ENCODE results near the gene USF3.
A peak's percentile ranks its signal among the peaks of the same experiment; 100 is the strongest.

The USF3 gene

GRCh38 chr3:113698213-113698742 lies 1.8 kb upstream of the USF3 start:
- no peak for DNase-seq

GRCh38 chr3:113697500-113698090 lies 1.2 kb upstream of the USF3 start:
- DNase-seq = no peak

DNA sequence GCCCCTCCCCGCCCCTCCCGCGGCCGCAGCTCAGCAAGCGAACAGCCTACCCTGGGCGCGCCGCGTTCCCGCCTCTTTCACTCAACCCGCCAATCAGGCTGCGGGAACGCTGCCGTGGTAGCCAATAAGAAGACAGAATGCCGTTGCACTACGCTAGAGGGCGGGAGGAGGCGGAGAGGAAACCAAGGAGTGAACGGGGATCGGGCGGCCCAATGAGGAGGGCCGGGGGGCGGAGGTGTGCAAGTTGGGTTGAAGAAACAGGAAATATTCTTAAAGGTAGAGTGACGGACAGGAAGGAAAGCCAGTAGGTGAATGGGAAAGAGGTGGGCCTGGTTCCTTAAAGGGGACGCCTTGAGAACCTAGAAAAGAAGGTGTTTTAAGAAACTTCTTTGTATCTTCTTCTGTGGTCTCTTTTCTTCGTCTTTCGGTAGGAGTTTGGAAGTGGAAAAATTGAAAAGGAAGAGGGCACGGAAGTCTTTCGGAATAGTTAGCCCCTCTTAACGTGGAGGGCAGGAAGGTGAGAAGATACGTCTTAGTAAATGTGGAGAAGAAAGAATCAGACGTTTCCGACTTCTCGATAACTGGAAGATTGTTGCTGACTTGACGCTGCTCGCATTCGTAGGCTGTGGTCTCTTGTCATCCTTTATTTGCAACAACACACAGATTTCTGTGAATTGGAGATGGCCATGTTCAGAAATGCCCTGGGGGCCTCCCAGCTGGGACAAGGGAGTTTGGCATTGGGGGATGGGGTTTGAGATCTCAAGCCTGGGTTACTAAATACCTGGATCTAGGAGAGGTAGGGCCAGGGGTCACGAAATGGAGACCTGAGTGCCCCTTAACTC lies 437 bp upstream of the USF3 start:
- peak; percentile 98 to 99 for DNase-seq

GRCh38 chr3:113695431-113695785 lies 1.0 kb downstream of the USF3 start:
- DNase-seq = no peak

DNA sequence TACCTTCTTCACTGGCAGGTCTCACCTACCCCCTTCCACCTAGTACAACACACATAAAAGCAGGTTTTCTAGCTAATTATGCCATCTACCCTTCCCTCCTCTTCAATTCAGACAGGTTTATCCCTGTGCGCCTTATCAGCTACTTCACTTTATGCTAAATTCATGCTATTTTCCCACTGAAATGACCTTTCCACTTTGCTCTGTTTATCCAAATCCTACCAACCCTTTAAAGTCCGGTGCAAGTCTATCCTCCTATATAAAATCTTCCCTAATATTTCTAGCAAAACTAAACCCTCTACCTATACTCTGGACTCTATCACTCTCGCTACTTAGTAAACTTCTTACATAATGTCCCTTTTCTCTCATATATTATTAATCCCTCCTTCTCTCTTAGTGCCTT lies 6.0 kb downstream of the USF3 start:
- no peak for DNase-seq

- no peak for DNase-seq
These were observed 10.3 kb downstream of the USF3 start for GRCh38 chr3:113685956-113686721.

DNA sequence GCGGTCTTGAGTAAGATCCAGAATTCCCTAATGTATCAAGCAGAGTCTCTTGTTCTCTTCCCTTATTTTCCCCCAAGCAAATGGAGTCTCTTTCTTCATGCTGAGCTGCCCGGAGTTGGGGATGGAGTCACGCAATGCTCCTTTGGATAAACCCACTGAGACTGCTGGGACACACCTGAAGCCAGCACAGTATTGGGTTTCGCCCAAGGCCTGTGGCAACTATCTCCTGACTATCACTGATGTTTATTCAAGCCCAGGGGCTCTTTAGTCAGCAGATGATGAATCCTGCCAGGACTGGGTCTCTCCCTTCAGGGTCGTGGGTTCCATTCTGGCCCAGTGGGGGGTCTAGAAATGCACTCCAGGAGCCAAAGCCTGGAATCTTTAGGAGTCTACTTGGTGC lies 11.3 kb downstream of the USF3 start:
- no peak for DNase-seq

DNA sequence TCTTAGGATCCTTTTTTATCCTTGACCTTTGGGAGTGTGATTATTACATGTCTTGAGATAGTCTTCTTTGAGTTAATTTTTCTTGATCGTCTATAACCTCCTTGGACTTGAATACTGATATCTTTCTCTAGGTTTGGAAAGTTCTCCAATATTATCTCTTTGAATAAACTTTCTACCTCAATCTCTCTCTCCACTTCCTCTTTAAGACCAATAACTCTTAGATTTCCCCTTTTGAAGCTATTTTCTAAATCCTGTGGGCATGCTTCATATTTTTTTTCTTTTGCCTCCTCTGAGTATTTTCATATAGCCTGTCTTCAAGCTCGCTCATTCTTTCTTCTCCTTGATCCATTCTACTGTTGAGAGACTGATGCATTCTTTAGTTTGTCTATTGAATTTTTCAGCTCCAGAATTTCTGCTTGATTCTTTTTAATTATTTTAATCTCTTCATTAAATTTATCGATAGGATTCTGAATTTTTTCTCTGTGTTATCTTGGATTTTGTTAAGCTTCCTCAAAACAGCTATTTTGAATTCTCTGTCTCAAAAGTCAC lies 12.1 kb downstream of the USF3 start:
- DNase-seq = no peak

DNA sequence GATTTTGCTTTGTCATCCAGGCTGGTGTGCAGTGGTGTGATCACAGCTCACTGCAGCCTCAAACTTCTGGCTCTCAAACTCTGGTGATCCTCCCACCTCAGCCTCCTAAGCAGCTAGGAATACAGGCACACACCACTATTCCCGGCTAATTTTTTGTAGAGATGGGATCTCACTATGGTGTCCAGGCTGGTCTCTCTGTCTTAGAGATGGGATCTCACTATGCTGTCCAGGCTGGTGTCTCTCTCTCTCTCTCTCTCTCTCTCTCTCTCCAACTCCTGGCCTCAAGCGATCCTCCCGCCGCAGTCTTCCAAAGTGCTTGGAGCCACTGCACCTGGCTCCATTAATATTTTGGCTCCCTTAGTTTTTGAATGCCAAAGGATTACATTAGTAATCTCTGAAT lies 17.7 kb downstream of the USF3 start:
- no peak for DNase-seq

DNA sequence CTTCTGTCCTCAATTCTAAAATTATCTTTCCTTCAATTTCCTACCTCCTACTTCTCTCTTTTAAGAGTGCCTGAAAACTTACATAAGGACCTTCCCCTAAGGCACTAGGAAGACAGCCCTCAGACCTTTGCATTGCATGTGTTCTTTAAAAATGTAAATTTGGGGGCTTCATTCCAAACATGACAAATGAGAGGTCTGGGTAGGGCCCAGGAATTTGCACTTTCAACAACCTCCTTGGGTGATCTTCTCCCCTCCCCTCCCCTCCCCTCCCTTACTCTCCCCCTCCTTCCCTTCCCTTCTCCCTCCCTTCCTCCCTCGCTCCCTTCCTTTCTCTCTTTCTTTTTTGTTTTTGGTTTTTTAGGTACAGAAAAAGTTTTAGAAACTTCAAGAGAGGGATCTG lies 18.7 kb downstream of the USF3 start:
- DNase-seq = no peak

DNA sequence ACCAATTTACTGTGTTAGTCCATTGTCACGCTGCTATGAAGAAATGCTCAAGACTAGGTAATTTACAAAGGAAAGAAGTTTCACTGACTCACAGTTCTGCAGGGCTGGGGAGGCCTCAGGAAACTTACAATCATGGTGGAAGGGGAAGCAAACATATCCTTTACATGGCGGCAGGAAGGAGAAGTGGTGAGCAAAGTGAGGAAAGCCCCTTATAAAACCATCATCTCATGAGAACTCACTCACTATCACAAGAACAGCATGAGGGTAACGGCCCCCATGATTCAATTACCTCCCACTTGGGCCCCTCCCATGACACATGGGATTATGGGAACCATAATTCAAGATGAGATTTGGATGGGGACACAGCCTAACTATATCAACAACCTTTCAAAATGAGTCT lies 20.2 kb downstream of the USF3 start:
- DNase-seq = no peak

- no peak for DNase-seq
These were observed 22.8 kb downstream of the USF3 start for GRCh38 chr3:113673593-113673992.

DNA sequence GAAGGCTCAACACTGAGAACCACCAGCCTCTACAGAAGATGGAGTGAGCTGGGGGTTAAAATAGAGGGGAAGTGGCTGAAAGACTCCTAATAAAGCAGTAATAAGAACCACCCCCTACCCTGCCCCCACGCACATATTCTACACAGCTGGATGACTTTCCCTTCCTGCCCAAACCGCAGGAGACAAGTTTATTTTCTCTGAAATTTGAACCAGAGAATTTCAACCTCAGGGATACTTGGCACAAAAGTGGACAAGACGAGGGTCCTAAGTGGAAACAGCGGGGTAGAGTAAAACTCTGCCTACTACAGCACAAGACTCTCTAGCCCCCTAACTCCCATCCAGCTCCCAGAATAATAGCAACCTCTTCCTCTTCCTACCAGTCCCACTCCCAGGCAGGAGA lies 28.4 kb downstream of the USF3 start:
- no peak for DNase-seq

DNA sequence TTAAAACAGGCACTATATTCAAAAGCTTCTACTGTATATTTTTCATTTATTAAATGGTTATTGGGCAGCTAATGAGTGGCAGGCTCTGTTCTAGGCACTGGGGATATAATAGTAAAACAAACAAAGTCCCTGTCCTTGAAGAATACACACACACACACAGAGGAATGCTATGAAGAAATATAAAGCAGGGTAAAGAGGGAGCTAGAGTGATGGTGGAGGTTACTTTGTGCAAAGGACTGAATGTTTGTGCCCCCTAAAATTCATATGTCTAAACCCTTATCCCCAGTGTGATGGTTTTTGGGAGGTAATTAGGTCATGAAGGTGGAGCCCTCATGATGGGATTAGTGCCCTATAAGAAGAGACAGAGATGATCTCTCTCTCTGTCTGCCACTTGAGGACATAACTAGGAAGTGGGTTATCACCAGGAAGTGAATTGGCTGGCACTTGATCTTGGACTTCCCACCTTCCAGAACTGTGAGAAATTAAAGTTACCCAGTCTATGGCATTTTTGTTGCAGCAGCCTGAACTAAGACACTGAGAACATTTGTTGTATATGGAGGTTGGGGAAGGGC lies 31.8 kb downstream of the USF3 start:
- DNase-seq = no peak

DNA sequence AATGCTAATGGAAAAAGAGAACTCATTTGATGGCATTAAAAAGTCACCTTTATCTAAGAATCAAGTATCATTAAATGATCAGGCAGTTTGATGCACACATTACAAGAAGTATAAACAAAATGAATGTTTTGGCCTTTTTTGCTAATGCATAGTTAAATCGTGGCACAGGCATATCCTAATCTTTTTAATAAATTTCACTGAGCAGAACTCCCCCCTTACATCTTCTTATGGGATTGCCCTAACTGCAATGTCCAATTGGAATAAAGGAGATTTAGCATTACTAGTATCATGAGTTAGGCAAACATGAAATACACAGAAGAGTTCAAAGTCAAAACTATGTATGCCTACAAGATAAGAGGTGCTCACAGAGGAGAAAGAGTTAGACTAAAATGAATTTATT lies 32.7 kb downstream of the USF3 start:
- DNase-seq = no peak

DNA sequence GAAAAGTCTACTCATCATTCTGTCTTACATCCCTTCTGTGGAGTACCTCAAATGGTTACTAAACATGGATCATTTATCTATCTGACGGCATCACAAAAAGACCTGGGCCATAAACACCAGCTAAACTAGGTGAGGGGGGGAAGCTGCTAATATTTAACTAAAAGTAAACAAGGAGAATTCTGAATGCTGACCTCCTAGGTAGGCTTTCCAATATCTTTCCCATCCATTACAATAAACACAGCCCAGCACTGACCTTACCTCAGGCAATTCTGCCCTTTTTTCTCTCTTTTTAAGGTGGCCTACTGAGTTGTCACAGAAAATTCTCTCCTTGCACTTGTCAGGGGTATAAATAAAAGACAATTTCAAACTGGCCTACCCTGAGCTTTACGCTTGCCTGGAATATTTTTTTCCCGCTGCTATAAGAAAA lies 33.1 kb downstream of the USF3 start:
- DNase-seq = no peak

GRCh38 chr3:113662824-113663223 lies 33.6 kb downstream of the USF3 start:
- DNase-seq = no peak

DNA sequence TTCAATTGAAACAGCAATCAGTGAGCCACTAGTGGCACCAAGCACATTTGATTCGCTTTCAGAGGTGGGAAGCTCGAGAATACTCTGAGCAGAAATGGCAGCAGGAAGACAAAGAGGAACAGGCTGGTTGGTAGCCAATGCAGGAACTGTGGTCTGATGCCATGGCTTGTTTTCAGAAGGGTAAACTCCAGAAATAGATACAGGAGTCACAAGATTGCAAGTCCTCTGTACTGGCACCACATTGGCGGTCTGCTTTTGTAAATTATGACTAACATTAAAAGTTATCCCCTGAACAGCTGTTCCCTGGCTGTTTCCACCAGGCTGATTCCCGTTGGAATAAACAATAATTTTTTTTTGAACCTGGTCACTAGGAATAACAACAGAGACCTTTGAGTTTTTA lies 35.5 kb downstream of the USF3 start:
- no peak for DNase-seq

GRCh38 chr3:113660458-113660857 lies 36.0 kb downstream of the USF3 start:
- no peak for DNase-seq

DNA sequence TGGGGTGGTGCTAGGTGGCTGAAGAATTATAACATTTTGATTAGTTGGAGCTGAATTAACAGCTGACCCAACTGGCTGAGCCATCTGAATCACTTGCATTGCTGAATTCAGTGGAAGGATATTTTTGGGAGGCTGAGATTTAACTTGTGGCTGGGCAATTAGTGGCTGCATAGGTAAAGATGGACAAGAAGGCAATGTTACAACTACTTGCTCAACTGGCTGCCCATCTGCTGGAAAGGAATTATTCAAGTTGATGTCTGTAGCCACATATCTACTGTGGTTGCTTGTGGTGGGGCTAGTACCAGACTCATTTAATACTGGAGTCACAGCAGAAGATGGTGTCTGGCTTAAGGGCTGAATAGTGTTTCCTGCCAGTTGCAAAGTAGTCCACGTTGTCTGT lies 36.4 kb downstream of the USF3 start:
- no peak for DNase-seq

GRCh38 chr3:113659101-113659541 lies 37.3 kb downstream of the USF3 start:
- no peak for DNase-seq

DNA sequence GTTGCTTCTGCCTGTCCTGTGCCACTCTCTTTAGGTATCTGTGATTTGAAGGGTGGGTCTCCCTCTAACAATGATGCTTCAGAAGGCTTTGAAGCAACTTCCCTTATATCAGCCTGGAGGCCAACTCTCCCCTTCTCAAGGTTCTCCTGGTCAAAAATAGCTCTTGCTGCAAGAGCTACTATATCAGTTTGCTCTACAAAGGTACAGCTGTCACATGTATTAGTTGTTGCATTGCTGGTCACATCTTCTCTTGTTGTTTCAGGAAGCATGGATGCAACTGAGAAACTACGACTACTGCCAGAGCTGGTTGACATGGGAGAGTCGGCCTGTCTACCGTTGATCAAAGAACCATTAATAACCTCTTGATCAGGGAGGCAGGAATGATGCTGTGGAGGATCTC lies 38.3 kb downstream of the USF3 start:
- no peak for DNase-seq

- no peak for DNase-seq
These were observed 41.6 kb downstream of the USF3 start for GRCh38 chr3:113654851-113655250.
